ENCODE data around the gene ATP13A5. TPM values are rescaled to one million over a fixed set of nuclear protein-coding genes. Genes with fewer than 3 reads are reported as not detected.

Gene ATP13A5, protein sequence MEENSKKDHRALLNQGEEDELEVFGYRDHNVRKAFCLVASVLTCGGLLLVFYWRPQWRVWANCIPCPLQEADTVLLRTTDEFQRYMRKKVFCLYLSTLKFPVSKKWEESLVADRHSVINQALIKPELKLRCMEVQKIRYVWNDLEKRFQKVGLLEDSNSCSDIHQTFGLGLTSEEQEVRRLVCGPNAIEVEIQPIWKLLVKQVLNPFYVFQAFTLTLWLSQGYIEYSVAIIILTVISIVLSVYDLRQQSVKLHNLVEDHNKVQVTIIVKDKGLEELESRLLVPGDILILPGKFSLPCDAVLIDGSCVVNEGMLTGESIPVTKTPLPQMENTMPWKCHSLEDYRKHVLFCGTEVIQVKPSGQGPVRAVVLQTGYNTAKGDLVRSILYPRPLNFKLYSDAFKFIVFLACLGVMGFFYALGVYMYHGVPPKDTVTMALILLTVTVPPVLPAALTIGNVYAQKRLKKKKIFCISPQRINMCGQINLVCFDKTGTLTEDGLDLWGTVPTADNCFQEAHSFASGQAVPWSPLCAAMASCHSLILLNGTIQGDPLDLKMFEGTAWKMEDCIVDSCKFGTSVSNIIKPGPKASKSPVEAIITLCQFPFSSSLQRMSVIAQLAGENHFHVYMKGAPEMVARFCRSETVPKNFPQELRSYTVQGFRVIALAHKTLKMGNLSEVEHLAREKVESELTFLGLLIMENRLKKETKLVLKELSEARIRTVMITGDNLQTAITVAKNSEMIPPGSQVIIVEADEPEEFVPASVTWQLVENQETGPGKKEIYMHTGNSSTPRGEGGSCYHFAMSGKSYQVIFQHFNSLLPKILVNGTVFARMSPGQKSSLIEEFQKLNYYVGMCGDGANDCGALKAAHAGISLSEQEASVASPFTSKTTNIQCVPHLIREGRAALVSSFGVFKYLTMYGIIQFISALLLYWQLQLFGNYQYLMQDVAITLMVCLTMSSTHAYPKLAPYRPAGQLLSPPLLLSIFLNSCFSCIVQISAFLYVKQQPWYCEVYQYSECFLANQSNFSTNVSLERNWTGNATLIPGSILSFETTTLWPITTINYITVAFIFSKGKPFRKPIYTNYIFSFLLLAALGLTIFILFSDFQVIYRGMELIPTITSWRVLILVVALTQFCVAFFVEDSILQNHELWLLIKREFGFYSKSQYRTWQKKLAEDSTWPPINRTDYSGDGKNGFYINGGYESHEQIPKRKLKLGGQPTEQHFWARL
- polyA plus RNA-seq (2013, experiment 1 of 2; ENCODE audit: insufficient read length): not detected
- polyA plus RNA-seq (2013, experiment 2 of 2; ENCODE audit: insufficient read length): not detected

DNA sequence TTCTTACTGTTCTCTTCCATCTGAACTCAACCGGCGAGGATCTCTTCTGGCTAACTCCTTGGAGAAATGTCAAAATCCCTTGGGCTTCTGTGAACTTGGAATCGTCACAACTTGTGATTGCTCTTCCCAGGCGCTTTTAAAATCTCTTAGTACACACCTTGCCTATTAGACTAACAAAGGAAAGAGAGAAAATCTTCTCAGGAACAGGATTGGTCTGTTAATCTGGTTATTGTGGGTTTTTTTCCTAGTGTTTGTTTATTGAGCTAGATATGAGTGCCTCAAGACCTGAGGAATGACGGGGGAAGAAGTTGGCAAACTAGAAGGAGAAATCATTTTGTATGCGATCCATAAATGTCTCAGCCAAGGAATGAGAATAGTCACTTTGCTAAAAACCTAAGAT is at the start of gene ATP13A5:
ATP13A5 (minus strand) TSS at position 48 of the 400 bp plus-strand sequence; CDS start at position 20, 28 bp downstream.
- no peak for DNase-seq

DNA sequence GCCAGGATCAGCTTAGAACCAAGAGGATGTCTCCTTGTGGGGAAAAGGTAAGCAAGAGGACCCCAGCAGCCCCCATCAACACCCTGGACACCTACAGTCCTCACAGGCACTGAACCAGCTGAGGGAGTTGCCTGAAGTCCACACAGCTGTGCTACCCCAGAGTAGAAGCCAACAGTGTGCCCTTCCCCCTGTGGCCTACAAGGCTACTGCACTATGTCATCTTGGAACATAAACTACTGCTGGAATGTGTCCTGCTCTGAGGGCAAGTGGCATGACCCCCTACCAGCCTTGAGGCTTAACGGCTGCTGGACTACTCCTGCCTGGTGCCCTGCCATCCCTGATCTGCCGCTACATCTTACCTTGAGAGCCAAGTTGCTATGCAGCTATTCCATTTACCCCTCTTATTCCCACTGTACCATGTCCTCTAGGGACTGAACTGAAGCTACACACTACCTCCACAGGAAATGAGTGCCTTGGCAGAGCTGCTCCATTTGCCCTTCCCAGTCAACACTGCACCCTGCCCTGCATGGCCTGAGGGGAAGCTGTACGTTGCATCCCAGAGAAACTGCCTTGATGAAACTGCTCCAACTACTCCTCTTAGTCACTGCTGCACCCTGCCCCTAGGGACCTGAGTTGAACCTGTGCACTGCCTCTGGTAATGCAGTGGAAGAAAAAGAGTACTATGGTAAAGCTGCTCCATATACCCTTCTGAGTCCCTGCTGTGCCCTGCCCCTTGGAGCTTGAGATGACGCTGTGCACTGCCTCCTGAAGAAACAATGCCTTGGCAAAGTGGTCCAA is 40.2 kb upstream of the ATP13A5 start:
- DNase-seq: no peak

DNA sequence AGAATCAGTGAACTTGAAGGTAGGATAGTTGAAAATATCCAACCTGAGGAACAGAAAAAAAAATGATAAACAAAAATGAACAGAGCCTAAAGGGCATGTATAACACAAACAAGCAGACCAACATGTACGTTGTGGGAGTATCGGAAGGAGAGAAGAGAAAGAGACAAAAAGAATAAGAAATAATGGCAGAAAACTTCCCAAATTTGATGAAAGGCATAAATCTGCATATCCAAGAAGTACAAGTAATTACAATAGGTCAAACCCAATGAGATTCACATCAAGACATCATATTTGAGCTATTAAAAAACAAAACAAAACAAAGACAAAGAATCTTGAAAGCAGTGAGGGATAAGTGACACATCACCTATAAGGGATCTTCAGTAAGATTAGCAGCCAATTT is 38.1 kb upstream of the ATP13A5 start:
- DNase-seq: no peak

DNA sequence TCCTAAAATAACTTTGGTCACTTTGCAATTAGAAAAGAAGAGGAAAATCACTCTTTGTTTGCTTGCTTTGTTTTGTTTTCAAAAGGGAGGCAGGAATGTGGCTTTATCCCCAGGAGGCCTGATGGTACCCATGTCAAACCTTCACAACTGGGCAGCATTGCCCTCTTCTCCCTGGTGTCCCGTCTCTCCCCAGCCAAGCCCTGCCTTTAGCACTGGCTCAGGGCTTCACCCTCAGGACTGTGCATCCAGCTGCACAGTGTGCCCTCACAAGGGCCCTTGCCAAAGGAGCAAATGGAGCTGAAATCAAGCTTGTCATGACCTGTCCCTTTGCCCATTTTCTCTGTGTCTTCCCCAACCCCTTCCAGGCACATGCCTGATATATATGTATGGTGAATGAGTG is 29.1 kb upstream of the ATP13A5 start:
- DNase-seq: no peak

DNA sequence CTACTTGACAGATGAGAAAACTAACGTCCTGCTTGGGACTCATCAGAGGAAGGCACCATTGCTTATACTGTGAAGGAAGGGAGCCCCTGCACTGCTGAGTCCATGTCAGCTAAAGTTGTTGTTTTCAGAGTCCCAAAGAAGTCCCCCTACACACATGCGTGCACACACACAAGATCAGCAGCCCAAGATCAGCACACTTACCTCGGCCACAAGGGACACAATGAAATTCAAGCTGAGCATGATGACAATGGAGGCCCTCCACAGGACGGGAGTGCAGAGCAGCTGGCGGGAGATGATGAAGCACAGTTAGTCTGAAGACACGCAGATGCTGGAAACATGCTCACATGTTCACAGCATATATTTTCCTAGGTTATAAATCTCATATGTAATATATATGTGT is 28.6 kb upstream of the ATP13A5 start:
- no peak for DNase-seq

DNA sequence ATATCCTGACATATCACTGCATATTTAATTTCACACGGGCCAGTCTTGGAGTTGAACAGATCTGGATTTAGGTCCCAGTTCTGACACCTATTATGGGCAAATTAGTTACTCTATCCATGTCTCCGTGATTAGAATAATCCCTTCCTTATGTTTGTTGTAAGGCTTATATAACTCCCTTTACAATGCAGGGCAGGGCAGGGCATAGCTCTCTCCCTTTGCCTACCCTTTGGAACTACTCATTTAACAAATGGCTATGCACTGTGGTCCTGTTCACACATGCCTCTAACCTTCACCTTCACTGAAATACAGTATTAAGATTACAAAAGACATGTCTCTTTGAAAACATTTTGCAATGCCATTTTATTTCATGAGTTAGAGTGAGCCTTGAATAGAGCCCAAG is 24.8 kb upstream of the ATP13A5 start:
- DNase-seq: no peak

DNA sequence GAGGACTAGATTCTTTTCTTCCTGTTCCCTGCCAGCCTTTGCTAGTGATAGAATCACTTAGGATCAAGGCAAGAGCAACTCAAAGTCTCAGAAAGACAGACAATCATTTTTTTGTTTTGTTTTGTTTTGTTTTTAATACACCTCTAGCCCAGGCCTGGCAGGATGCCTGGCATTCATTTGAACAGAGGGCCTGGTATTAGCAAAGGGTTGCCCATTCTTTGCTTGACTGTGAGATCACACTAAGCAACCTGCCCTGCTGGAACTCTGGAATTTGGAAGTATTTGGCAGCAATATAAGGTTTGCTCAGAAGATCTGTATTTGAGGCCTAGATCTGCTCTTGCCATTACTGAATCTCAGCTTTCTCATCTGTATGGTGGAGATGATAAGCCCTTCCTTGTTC is 21.8 kb upstream of the ATP13A5 start:
- DNase-seq: no peak

DNA sequence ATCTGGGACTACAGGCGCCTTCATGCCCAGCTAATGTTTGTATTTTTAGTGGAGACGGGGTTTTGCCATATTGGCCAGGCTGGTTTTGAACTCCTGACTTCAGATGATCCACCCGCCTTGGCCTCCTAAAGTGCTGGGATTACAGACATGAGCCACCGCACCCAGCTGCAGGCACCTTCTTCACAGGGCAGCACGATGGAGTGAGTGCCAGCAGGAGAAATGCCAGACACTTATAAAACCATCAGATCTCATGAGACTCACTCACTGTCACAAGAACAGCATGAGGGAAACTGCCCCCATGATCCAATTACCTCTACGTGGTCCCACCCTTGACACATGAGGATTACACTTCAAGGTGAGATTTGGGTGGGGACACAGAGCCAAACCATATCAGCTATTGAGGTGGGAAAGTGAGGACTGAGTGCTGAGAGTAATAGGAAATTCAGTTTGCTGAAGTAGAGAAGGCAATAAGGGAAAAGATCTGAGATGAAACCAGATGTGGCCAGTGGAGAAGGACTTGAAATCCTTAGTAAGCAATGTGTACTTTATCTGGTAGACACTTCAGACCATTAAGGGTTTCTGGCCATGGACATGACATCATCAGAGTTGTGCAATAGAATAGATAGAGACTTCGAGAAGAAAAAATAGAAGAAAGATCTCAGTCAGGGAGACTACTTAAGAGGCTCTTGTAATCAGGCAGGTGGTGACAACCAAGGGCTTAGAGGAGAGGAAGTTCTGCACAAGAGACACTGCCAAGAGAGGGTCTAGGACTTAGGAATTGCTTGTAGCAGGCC is 18.1 kb upstream of the ATP13A5 start:
- DNase-seq: no peak

DNA sequence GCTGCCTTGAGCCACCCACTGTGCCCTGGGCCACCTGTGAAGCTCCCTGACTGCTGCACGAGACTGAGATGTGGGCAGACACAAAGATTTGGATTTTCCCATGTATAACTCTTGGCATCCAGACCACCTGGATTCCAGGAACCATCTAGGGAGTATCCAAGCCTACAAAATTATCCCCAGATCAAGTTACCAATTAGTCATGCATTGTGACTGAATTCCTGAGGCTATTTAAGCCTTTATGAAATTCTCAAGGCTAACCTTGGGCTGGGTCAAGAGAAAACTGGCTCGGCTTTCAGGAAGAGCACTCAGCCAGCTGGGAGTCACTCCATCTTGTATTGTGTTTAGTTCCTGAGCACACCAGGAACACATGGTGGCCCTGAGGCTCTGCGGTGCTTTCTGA is 13.3 kb upstream of the ATP13A5 start:
- DNase-seq: peak; percentile 0

DNA sequence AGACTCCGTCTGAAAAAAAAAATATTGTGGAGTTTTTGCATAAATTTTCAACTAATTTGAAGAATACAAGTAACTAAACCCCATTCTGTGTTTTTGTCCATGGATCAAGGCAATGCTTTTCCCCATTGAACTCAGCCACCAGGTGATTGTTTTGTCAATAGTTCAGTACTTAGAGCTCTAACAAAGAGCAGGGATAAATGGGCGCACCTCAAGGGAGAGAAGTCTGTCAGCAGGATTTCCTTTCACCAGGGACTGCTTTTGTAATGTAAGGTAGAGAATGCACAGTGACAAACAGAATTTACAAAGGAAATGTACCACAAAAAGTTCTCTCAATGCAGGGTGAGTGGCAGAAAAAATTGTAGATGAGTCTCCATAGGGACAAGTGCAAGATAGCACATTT is 10.8 kb upstream of the ATP13A5 start:
- DNase-seq: no peak

DNA sequence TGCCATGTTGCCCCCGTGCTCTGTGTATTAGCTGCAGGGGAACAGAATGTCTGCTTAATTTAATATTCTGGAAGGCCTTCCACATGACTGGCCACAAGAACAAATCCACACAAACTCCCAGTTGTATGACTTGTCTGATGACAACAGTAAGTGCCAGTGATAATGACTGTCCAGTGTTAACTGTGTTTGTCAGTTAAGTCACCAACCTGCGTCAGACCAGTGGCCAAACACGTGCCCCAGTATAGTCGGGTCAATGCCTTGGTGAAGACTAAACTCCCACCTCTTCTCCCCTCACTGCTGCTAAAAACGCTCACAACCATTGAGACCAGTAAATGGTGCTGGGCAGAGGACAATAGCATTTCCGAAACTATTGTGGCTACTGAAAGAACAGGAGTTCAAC is 9.8 kb upstream of the ATP13A5 start:
- no peak for DNase-seq

DNA sequence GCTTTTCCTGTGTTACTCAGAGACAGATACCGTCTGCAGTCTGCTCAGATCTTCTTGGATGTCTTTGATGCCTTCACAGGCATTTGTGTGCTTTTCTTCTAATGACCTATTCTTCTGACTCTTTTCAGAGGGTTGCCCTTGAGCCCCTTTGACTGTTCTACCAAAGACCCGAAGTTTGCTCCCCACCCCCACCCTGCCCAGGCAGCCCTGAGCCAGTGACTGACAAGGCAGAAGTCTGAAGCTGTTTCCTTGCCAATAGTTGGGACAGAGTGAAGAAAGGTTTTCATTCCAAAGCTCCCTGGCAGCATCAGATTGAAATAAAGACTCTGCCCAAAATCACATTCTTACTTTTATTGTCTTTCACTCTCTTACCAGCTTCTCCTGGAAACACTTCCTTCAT is 9.0 kb upstream of the ATP13A5 start:
- no peak for DNase-seq

DNA sequence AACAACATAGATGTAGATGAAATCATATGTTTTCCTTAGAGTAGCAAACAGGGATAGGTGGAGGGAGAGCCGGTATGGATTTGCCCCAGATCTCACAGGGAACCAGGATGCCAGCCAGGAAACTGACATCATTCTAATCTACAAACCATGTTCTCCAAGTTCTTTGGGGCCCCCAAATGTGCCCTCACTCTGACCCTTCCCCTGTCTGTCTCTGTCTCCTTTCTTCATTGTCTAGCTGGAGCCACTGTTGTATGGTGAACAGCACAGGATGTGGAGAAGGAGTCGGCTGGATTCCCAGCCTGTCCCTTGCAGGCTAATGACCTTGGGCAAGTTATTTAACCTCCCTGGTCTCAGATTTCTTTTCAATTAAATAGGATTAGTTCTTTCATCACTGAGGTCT is 962 bp downstream of the ATP13A5 start:
- no peak for DNase-seq

DNA sequence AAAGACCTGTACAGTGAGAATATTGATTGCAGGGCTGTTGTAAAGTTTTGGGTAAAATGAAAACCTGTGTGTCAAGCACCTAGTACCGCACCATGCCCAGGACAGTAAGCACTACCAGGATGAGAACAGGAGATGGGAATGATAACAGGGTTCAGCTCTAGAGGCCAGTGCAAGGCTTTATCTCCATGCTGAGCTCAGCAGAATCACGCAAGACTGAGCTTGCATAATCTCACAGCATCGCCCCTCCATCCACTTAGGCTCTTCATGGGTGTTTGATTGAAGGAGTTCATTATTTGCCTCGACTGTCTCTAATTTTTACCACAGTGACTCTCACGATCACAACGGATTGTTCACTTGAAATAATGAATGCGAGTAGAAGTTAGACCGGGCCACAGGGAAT is 2.9 kb downstream of the ATP13A5 start:
- DNase-seq: no peak

DNA sequence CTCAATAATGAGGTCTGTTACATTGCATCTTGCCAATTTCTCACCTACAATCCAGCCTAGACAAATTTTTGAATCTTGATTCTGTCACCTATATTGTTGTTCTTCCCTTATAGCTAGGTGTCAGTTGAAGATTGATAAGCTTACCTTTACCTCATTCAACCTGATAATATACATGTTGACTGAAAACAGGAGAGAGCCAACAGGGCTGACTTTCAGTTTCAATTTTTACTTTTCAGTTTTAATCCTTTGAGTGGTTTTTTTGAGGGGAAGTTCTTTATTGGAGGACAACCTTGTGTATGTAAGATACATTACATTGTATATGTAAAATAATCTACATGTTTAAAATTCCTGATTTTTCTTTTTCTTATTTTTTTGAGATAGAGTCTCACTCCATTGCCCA is 5.8 kb downstream of the ATP13A5 start:
- DNase-seq: no peak

DNA sequence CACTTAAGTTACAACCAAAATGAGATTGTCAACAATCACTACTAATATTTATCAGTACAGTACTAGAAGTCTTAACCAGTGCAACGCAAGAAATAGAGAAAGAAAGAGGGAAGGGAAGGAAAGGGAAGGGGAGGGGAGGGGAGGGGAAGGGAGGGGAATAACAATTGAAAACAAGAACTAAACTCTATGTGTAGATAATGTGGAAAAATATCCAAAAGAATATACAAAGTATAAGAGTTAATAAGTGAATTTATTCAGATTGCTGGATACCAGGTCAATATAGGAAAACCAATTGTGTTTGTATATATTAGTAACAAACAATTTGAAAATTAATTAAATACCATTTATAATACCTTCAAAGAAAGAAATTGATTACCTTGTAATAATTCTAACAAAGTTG is 10.7 kb downstream of the ATP13A5 start:
- no peak for DNase-seq

DNA sequence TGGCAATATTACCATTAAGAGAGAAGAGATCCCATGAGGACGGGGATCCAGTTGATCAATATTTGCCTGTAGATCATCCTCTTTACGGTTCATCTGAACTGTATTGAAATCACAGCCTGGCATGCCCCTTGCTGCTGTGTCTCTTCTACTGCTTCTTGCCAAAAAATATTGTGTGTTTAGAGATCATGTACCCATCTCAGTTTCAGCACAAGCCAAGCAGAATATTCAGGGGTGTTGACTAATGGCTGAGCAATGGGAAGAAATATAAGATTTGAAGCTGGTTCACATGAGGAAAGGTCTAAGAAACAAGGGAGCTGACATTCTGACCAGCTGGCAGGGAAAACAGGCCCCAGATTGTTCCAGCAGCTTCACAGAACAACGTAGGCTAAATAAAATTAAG is 21.3 kb downstream of the ATP13A5 start:
- no peak for DNase-seq

DNA sequence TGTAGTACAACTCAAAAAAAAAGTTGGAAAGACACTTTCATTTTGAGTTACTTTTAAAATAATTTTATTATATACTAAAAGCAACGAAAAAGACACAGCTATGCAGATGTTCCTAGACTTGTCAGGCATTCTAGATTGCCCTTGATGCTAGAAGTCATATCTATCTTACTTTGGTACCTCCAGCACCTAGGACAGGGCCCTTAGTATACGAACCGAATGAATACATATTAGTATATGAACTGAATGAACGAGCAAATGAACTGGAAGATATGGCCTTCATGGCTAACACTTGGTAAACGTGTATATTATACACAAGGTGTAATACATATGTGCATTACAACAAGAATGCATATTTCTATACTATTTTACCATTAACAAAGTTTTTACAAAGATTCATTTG is 24.1 kb downstream of the ATP13A5 start:
- no peak for DNase-seq

DNA sequence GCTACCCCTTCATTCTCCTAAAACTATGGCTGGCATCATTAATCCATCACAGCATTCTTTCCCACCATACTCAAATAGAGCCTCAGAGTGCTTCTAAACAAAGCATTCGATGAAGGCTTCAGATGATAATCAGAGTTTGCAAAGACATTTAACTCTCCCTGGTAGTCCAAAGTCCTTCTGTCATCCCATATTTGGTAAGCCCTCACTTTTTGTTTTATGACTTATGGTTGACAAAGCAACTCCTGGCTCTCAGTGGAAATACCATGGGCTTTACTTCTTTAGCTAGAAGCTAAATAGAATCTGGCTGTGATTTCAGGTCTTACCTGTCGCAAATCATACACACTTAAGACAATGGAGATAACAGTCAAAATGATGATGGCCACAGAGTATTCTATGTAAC is 27.8 kb downstream of the ATP13A5 start:
- DNase-seq: no peak

DNA sequence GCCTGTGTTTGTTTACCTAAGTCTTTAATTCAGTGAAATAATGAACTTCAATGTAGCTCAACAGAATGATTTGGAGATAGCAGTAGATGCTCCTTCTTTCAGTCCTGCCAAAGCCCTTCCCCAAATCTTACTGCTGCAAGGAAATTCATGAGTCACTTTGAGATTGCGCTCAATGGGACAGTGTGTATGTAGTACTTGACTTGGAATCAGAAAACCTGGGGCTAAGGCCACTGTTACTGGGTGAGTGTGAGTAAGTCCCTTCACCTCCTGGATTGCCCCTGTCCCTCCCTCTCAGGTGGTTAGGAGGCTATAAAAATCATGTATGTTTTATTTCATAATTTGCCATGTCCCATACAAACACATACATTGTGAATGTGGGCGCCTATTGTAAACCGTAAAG is 29.9 kb downstream of the ATP13A5 start:
- DNase-seq: no peak
